GM19468 (cell line): ENCODE results near the gene MAPRE3.
"Not testable (repeated sequence)": the region's sequence is repeated elsewhere in the genome, so short reads cannot be mapped to it uniquely, and the experiment has no call there.

Experiments used
- ATAC-seq: cut with Tn5 transposase; IDR thresholded peaks from one replicate; pipeline ENCODE4 v1.9.1; 2021; ENCODE audit warnings: mild to moderate bottlenecking, moderate library complexity, moderate number of reproducible peaks; ENCODE audit not compliant: unreplicated experiment; ENCODE audit errors: extremely low read depth

The MAPRE3 gene

DNA sequence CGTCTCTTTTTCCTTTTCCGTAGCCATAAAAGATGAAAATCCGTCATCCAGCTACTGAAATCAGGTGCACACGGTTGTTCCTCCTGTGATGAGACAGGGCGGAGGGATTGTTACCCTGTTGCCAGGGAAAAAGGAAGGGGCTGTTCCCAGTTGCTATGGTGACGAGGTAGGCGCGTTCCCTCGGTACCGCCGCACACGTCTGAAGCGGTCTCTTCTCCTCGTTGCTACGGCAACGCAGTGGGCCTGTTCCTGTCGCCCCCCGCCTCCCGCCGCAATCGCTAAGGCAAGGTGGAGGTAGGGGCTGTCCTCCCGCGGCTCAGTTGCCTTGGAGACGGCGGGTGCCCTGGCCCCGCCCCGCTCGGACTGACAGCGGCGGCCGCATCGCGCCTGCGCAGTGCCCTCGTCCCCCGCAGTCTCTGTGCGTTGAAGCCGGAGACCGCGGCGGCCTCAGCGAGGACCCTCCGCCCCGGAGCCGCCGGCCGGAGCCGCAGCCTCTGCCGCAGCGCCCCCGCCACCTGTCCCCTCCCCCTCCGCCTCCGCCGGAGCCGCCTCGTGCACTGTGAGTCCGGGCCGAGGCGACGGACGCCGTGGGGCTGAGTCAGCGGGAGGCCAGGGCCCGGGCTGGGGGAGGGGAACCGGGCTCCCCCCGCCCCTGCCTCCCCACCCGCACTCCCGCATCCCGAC is at the start of gene MAPRE3:
Gene MAPRE3 (plus strand): TSS at position 394 of the 684 bp plus-strand sequence. CDS start 51,582 bp downstream, outside the sequence.
- ATAC-seq, result no peak

DNA sequence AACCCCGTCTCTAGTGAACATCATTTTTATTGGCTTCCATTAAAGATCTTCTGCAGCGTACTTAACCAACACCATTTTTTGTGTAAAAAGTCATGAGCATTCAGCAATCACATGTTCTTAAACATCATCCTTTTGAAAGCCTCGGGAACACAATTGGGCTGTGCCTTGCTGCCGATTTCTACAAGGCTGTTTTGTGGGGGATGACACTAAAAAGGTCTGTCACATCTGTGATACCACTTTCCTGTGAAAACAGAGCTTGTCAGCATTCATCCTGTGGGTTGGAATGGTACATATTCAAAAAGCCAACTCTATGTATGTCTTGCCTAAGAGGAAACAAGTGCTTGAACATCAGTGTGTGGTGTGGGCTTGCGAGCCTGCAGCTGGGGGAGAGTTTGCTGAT is 49.1 kb upstream of the MAPRE3 start:
- no peak for ATAC-seq

DNA sequence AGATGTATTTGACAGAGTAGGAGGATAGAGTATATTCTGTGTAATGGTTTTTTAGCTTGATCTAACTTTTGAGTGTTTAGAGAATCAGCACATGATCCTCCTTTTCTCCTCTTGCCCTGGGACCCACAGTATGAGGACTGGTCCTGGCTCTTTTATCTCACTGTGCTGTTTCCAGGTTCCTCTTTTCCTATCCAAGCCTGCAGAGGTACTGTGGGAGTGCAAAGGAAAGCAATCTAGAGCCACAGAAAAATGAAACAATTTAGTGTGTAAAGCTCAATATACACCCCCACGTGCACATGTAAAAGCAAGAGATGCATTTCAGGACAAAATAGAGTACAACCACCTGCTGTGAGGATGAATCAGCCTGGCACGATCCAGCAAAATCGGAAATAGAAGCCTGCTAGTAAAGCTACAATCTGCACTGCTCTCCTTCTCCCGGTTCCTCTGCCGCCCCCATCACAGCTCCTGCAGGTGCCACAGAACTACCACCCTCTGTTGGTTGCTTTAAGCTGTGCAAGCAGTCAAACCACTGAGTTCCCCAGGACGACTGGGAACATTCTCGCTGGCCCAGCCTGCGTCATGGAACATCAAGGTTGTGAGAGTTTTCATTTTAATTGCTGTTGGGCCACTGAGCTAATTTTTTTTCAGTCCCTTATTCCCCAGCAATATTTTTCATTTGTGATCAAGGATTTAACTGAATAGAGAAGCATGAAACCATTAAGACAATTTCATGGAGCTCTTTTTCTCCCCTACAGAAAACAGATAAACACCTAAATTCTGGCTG is 47.8 kb upstream of the MAPRE3 start:
- no peak for ATAC-seq

DNA sequence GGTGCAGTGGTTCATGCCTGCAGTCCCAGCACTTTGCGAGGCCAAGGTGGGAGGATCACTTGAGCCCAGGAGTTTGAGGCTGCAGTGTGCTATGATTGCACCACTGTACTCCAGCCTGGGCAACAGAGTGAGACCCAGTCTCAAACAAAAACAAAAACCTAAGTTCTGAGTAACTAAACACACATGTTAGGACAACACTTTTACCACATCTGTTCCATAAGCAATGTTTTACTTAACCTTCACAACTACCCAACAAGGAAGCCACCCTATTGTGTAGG is 47.3 kb upstream of the MAPRE3 start:
- ATAC-seq, result not testable (repeated sequence)

DNA sequence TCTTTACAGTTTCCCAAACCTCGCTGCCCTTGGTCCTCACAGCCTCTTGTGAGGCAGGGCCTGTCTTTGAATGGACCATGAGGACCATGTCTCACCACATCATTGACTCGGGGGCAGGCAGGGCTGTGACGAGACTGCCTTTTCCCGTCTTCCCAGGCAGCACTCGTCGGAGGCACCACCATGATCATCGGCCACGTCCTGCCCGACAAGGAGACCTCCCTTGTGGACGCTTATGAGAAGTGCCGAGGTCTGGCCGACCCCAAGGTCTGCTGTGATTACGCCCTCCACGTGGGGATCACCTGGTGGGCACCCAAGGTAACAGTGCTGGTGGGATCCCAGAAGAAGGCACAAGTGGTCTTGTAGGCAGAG is 45.7 kb upstream of the MAPRE3 start:
- no peak for ATAC-seq

DNA sequence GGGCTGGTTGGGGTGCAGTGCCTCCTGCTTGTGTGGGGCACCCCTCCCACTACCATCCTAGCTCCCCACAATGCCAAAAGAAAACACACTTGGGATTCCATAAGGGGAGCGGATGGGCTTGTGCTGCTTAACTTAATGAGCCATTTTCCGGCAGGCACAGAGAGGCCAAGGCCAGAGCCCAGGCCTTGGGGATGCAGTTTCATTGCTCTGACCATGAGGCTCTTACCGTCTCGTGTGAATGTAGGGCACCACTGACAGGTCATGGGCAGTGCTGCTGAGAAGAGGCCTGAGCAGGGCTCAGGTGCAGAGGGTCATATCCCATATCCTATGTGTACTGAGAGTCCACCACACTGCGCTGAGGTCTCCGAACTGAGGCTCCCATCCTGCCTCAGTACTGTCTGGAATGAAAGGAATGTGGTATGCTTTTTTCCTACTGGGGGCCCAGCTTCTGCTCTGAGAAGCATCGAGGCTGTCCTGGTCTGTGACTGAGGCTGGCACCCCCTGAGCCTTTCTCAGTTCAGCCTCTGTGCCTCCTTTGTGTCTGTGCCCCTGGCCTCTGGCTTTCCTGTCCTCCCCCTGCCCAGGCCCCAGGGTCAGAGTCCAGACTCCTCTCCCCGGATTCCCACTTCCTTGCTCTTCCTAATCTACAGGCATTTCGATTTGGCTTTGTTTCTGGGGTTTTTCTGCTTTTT is 45.2 kb upstream of the MAPRE3 start:
- no peak for ATAC-seq

DNA sequence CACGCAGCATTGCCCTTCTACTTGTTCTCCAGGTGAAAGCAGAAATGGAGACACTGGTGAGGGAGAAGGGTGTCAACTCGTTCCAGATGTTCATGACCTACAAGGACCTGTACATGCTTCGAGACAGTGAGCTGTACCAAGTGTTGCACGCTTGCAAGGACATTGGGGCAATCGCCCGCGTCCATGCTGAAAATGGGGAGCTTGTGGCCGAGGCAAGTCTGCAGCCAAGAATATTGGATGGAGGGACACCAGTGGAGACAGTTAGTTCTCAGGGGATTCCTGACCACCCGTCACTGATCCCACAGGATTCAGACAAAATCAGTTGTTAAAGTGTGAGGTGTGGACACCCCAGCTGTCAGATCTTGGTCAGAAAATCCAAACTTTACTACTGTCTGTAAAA is 43.2 kb upstream of the MAPRE3 start:
- no peak for ATAC-seq

DNA sequence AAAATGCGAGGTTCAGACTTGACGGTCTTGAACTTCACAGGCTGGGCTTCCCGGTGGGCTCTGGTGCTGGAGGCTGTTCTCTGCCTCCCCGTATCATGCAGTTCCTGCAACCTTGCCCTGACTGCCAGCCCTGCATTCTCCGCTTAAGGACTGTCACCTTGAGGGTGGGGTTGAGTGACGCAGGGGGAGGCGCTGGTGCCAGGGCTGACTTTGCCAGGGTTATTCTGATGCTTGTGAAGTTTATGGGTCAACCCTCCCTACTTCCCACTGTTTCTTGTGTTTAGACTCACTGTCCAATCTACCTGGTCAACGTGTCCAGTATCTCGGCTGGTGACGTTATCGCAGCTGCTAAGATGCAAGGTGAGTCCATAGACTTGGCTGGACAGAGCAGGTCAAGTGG is 37.5 kb upstream of the MAPRE3 start:
- ATAC-seq, result no peak

DNA sequence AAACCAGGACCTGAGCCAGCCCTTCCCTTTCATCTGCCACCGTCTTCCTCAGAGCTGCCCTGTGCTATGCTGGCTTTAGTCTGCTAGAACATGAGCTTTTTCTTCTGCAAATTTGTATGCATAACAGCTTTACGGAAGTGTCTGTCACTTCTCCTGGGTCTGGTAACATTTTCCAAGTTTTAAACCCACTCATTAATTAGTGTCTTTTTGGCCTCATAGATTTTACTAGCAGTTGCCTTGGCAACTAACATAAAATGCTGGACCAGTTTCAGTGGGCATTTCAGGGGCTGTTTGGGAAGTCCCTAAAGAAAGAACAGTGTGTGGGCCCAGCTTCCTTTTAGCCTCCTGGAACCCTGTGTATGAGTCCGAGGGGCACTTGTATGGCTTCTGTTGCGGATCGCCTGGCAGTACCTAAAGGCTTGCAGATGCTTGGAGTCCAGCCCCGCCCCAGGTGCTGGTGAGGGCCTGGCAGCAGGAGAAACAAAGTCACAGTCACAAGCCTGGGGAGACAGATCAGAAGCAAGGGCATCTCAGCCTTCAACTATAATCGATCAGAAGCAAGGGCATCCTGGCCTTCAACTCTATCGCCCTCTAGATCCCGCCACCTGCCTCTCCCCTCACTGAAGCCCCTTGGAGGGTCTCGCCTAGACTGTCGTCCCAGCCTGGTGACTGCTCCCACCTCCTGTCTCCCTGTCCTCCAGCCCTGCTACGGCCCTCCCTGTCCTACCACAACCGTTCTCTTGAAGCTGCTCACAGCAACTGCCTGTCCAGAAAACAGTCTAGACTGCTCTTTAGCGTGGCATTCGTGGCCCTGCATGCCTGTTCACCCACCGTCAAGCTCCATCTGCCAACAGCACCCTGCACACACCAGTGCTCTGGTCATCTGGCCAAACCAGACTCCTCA is 36.8 kb upstream of the MAPRE3 start:
- no peak for ATAC-seq

DNA sequence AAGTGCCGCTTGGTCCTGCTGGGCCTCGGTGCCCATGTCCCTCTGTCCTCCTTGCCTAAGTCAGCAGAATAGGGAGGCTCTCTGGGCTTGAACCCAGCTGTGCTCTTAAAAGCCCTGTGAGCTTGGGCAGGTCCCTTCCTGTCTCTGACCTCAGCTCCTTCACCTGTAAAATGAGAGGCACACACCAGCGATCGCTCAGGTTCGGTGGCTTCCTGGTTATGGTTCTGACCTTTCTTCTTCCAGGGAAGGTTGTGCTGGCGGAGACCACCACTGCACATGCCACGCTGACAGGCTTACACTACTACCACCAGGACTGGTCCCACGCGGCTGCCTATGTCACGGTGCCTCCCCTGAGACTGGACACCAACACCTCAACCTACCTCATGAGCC is 36.1 kb upstream of the MAPRE3 start:
- no peak for ATAC-seq

DNA sequence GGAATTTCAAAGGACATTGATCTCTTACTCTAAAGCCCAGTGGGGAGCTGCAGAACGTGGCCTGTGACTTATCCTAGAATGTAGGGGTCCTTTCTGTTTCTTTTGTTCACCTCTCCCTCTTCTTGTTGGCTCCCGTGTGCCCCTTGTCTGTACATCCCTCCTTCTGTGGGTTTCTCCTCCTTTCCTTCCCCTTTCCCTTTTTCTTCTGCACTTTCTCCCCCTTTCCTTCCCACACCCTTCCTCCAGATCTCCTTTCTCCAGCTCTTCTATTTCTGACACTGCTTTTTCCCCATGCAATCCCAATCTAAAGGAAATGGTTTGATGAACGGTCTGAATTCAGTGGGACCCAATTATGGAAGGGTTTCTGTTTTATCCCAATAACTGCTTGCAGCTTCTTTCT is 35.5 kb upstream of the MAPRE3 start:
- no peak for ATAC-seq

DNA sequence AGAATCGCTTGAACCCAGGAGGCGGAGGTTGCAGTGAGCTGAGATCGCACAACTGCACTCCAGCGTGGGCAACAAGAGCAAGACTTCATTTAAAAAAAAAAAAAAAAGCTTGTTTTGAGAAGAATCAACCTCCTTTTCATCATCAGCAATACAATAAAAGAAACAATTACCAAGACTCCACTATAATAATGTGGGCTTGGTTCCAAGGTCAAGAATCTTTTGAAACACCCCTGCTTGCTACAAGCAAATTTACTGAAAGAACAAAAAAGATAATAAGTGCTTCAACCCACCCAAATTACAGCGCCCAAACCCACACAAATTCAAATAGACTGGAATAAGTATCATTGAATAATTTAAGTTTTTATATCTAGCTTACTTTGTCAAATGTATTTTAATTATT is 33.6 kb upstream of the MAPRE3 start:
- no peak for ATAC-seq

DNA sequence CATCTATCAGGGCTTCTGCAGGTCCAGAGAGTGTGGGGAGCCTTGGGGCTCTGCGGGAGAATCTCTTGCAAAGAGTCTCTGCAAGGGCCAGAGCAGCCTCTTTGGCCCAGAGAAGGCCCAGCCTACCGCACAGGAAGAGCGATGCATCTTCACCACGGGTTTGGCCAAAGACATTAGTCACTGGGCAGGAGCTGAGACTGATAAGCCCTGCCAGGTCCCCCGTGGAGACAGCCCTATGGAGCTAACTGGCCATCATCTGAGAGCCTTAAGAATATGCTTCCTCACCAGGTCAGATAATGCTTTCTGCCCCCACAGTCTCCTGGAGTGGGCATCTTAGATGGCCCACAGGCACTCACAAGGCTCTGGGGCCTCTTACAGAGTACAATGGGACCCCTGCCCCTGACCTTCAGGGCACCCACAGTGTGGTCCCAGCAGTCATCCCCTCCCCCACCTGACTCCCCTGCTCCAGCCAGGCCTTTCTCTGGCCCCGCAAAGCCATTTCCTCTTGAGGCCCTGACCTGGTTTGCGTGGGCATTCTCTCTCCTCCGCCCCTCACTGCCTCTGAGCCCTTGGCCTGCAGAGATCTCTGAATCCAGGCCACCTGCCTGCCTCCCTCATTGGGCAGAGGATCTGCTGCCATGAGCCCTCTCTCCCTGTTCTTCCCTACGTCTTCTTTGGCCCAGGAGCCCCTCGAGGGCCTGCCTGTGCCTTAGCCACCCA is 31.9 kb upstream of the MAPRE3 start:
- no peak for ATAC-seq

DNA sequence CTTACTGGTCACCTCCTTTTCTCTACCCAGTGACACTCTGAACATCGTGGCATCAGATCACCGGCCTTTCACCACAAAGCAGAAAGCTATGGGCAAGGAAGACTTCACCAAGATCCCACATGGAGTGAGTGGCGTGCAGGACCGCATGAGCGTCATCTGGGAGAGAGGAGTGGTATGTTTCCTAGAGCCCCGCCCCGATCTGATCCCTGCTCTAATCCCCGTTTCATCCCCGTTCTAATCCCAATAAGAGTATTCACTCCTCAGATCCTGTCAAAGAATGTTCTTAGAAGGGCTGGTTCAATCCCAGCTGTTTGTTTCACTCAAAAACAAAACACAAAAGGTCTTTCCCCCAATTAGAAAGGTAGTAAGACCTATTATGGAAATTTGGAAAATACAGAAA is 30.4 kb upstream of the MAPRE3 start:
- ATAC-seq, result no peak

DNA sequence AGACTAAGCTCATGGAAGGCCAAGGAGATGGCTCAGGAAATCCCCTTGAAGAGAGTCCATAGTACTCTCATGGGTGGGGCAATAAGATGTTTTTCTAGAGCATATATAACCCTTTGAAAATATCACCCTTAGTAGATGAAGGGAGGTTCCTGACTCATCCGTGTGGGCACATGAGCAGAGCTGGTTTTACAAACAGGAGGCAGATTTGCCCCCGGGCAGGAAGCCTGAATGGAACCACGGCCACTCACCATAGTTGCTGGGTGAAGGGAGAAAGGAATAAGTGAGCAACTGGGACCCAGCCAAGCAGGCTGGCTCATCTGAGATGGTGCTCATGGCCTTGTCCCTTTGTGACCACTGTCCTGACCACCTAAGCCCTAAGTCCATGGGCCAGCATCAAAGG is 29.0 kb upstream of the MAPRE3 start:
- no peak for ATAC-seq

DNA sequence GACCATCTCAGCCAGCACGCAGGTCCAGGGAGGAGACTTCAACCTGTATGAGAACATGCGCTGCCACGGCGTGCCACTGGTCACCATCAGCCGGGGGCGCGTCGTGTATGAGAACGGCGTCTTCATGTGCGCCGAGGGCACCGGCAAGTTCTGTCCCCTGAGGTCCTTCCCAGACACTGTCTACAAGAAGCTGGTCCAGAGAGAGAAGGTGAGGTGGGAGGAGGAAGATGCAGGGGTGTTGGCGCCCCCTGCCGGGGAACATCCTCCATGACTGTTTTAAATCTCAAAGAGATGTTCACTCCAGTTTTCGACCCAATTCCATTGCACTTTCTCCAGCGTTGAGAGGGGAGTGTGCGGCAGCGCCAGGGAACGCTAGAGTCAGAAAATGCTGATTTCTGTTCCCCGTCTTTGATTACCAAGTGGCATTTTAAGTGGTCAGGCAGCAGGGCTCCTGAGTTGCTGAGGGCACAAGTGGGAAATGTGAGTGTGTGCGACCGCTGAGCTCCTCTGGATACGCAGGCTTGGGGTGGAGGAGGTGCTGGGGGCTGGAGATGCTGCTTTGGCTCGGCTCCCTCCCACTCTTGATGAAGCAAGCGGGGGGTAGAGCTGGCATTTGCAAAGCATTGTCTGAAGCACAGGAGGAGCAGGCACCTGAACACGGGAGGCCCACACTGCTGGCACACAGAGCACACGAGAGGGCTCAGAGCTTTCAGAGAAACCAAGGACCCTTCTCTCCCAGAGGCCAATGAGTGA is 27.7 kb upstream of the MAPRE3 start:
- ATAC-seq, result no peak

DNA sequence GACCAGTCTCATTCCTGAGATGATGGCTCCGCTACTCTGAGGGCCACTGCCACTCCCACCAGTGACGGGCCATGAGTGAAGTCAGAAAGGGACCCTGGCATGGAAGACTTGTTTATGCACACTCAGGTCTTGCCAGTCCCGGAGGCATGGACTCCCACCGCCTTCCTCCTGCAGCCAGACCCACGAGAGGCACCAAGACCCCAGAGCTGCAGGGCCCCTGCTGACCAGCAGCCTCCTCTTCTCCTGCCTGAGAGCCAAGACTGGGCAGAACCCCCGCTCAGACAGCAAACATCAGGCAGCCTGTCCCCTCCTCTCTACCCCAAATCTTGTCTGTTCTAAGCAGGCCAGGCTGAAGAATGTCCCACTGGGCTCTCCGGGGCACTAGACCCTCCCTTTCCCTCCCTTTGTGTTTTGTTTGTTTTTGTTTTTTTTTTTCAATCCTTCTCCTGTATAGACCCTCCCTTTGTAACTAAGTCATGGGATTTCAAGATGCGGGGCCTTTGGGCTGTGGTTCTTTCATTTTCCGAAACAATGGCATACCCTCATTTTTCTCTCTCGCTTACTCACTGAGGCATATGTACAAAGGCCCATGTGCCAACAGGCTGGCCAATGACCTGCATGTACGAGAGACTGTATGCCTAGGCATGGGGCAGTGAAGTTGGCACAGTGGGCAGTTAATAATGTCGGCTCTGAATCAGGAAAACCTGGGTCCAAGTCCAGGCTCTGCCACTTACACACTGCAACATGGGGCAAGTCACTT is 24.3 kb upstream of the MAPRE3 start:
- no peak for ATAC-seq
